Uterus (tissue), 2 donors: Measurements from ENCODE around the gene SHB.

ENCODE experiments used
- CTCF ChIP-seq, 4 experiments: fragments of 200-600 bp in 2 of 4; fragments of 450-650 bp in 2 of 4; sonication (generic) in 2 of 4; IDR thresholded peaks; one replicate each; pipeline ENCODE4 v1.5.1; 2016 to 2019; ENCODE audit warnings: antibody characterized with exemption in 4 of 4, mild to moderate bottlenecking in 2 of 4, moderate library complexity in 1 of 4
- POLR2A ChIP-seq, 2 donors: fragments of 450-650 bp; IDR thresholded peaks; one replicate each; pipeline ENCODE4 v1.6.1; 2016; ENCODE audit warnings: antibody characterized with exemption in 2 of 2, mild to moderate bottlenecking in 1 of 2, moderate library complexity in 1 of 2

- TF ChIP-seq CTCF (IDR thresholded peaks at IDR 0.05) (no peak), POLR2A (IDR thresholded peaks at IDR 0.05) (no peak)
These were observed 157.8 kb downstream of the SHB start for GRCh38 chr9:37911271-37911681.
